ENCODE results near the gene TRIM40. TPM values are rescaled to one million over a fixed set of nuclear protein-coding genes. Genes with fewer than 3 reads are reported as not detected.

The TRIM40 gene
- polyA plus RNA-seq, 1 donor (not counting 4 experiments of a cell fraction or from before 2014, with no cell fraction given) = not detected

DNA sequence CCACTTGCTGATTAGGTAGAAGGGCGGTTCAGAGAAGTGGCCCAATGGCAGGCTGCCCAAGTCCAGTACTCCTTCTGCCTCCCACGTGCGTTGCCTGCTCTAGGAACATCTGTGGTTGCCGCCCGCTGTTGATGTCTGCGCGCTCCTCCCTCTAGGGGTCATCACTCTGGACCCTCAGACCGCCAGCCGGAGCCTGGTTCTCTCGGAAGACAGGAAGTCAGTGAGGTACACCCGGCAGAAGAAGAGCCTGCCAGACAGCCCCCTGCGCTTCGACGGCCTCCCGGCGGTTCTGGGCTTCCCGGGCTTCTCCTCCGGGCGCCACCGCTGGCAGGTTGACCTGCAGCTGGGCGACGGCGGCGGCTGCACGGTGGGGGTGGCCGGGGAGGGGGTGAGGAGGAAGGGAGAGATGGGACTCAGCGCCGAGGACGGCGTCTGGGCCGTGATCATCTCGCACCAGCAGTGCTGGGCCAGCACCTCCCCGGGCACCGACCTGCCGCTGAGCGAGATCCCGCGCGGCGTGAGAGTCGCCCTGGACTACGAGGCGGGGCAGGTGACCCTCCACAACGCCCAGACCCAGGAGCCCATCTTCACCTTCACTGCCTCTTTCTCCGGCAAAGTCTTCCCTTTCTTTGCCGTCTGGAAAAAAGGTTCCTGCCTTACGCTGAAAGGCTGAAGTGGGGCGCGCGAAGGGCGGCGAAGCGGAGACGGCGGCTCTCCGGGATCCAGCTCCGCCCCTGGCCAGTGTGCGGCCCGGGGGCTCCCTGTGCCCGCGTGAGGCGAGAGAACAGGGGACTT is 35.9 kb downstream of the TRIM40 start:
- no peaks in the 10 kb centered on the region for H3K4me1 ChIP-seq (ENCODE audit: control insufficient read depth, extremely low read depth, insufficient read depth, low read length)
- peak overlapping the region; percentile 23 for H3K4me2 ChIP-seq (ENCODE audit: control insufficient read depth, extremely low read depth, insufficient read depth, low read depth, low read length)
- no peaks in the 10 kb centered on the region for H3K9me3 ChIP-seq (ENCODE audit: control insufficient read depth, low read depth, low read length)
- no peaks in the 10 kb centered on the region for H3K36me3 ChIP-seq (ENCODE audit: control insufficient read depth in 2 of 2, extremely low read depth in 1 of 2, insufficient read depth in 2 of 2, low read length in 2 of 2)
- TF ChIP-seq, protein P1, sequence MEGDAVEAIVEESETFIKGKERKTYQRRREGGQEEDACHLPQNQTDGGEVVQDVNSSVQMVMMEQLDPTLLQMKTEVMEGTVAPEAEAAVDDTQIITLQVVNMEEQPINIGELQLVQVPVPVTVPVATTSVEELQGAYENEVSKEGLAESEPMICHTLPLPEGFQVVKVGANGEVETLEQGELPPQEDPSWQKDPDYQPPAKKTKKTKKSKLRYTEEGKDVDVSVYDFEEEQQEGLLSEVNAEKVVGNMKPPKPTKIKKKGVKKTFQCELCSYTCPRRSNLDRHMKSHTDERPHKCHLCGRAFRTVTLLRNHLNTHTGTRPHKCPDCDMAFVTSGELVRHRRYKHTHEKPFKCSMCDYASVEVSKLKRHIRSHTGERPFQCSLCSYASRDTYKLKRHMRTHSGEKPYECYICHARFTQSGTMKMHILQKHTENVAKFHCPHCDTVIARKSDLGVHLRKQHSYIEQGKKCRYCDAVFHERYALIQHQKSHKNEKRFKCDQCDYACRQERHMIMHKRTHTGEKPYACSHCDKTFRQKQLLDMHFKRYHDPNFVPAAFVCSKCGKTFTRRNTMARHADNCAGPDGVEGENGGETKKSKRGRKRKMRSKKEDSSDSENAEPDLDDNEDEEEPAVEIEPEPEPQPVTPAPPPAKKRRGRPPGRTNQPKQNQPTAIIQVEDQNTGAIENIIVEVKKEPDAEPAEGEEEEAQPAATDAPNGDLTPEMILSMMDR (optimal IDR thresholded peaks at IDR 0.05 in 1 of 3, IDR thresholded peaks at IDR 0.05 in 1 of 3, conservative IDR thresholded peaks at IDR 0.05 in 1 of 3; ENCODE audit: extremely low read depth in 1 of 3, insufficient read depth in 2 of 3, low read length in 3 of 3) = no peak
- peak; percentile 67 for TF ChIP-seq EZH2 (IDR thresholded peaks at IDR 0.05; ENCODE audit: low read length)
- no peaks in the 10 kb centered on the region for H3K79me2 ChIP-seq (ENCODE audit: control insufficient read depth, insufficient read depth, low read length)
- DNase-seq (ENCODE audit: low read depth, low spot score) = no peak
- FAIRE-seq = no peak
- no peak overlapping the region for H3K27ac ChIP-seq (ENCODE audit: control insufficient read depth, insufficient read depth, low read length)
- H2AFZ ChIP-seq (ENCODE audit: control insufficient read depth, low read length) = no peak overlapping the region
- H3K9ac ChIP-seq (ENCODE audit: control insufficient read depth, extremely low read depth, insufficient read depth, low read length) = no peak overlapping the region
- H3K4me3 ChIP-seq (ENCODE audit: control insufficient read depth in 2 of 3, extremely low read depth in 1 of 3, insufficient read depth in 2 of 3, low read depth in 1 of 3, low read length in 3 of 3) = no peak overlapping the region
- peaks cover 62% of the 10 kb centered on the region for H3K27me3 ChIP-seq (ENCODE audit: control insufficient read depth, extremely low read depth, insufficient read depth, low read length)
- no peaks in the 10 kb centered on the region for H3K9me1 ChIP-seq (ENCODE audit: control insufficient read depth, extremely low read depth, insufficient read depth, low read length)
- dilution Hi-C loops (cut with MboI; ENCODE audit: extremely low pct_ligation_motif_present, low sequenced_read_pairs) = no loop called here
- no peaks in the 10 kb centered on the region for H4K20me1 ChIP-seq (ENCODE audit: control insufficient read depth, extremely low read depth, insufficient read depth, low read length)

DNA sequence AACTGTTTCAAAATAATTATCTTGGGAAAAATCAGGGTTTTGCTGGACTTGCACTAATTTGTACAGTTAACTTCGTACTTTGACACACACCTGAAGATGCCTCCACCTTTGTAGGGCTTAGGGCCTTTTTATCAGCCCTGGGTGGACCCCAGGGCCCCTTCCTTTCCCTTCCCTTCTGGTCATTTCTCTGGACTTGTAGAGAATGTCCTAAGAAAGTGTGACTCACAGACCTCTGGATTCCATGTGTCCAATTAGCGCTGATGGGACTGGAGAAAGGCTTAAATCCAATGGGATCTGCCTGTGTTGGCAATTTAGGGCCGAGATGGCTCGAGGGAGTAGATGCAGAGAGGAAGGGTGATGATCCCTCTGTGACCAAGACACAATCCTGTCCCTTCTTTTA is 36.7 kb downstream of the TRIM40 start:
- Histone ChIP-seq H3K9ac (ENCODE audit: control insufficient read depth, extremely low read depth, insufficient read depth, low read length) (no peak overlapping the region), H3K4me2 (ENCODE audit: control insufficient read depth, extremely low read depth, insufficient read depth, low read depth, low read length) (no peak overlapping the region), H4K20me1 (ENCODE audit: control insufficient read depth, extremely low read depth, insufficient read depth, low read length) (no peaks in the 10 kb centered on the region), H3K27ac (ENCODE audit: control insufficient read depth, insufficient read depth, low read length) (no peak overlapping the region), H3K4me1 (ENCODE audit: control insufficient read depth, extremely low read depth, insufficient read depth, low read length) (no peaks in the 10 kb centered on the region), H3K27me3 (ENCODE audit: control insufficient read depth, extremely low read depth, insufficient read depth, low read length) (peaks cover 54% of the 10 kb centered on the region), H3K4me3 (ENCODE audit: control insufficient read depth in 2 of 3, extremely low read depth in 1 of 3, insufficient read depth in 2 of 3, low read depth in 1 of 3, low read length in 3 of 3) (no peak overlapping the region), H3K79me2 (ENCODE audit: control insufficient read depth, insufficient read depth, low read length) (no peaks in the 10 kb centered on the region), H3K36me3 (ENCODE audit: control insufficient read depth in 2 of 2, extremely low read depth in 1 of 2, insufficient read depth in 2 of 2, low read length in 2 of 2) (no peaks in the 10 kb centered on the region), H3K9me1 (ENCODE audit: control insufficient read depth, extremely low read depth, insufficient read depth, low read length) (no peaks in the 10 kb centered on the region), H3K9me3 (ENCODE audit: control insufficient read depth, low read depth, low read length) (no peaks in the 10 kb centered on the region), H2AFZ (ENCODE audit: control insufficient read depth, low read length) (no peak overlapping the region)
- FAIRE-seq = no peak
- TF ChIP-seq, protein P1 (optimal IDR thresholded peaks at IDR 0.05 in 1 of 3, IDR thresholded peaks at IDR 0.05 in 1 of 3, conservative IDR thresholded peaks at IDR 0.05 in 1 of 3; ENCODE audit: extremely low read depth in 1 of 3, insufficient read depth in 2 of 3, low read length in 3 of 3) = no peak
- TF ChIP-seq EZH2 (IDR thresholded peaks at IDR 0.05; ENCODE audit: low read length) = no peak
- dilution Hi-C loops (cut with MboI; ENCODE audit: extremely low pct_ligation_motif_present, low sequenced_read_pairs) = no loop called here
- no peak for DNase-seq (ENCODE audit: low read depth, low spot score)

All from keratinocyte (primary cell).